Measurements from ENCODE around the gene PLEKHD1.

The PLEKHD1 gene

GRCh38 chr14:69519204-69520100 lies 34.9 kb downstream of the PLEKHD1 start:
- DNase-seq, result no peak

GRCh38 chr14:69522026-69522425 lies 37.5 kb downstream of the PLEKHD1 start:
- no peak for DNase-seq

- no peak for DNase-seq
These were observed 41.4 kb downstream of the PLEKHD1 start for GRCh38 chr14:69525896-69526295.

GRCh38 chr14:69527635-69528034 lies 43.1 kb downstream of the PLEKHD1 start:
- no peak for DNase-seq

- no peak for DNase-seq
These were observed 43.6 kb downstream of the PLEKHD1 start for GRCh38 chr14:69528143-69528542.

GRCh38 chr14:69528930-69529329 lies 44.4 kb downstream of the PLEKHD1 start:
- no peak for DNase-seq

GRCh38 chr14:69529563-69529962 lies 45.0 kb downstream of the PLEKHD1 start:
- DNase-seq, result no peak

GRCh38 chr14:69530095-69530494 lies 45.6 kb downstream of the PLEKHD1 start:
- DNase-seq, result no peak

- no peak for DNase-seq
These were observed 46.6 kb downstream of the PLEKHD1 start for GRCh38 chr14:69531135-69531534.

- DNase-seq, result no peak
These were observed 48.2 kb downstream of the PLEKHD1 start for GRCh38 chr14:69532561-69533340.

- no peak for DNase-seq
These were observed 50.8 kb downstream of the PLEKHD1 start for GRCh38 chr14:69535230-69535848.

GRCh38 chr14:69536971-69537370 lies 52.4 kb downstream of the PLEKHD1 start:
- DNase-seq, result no peak

GRCh38 chr14:69537900-69538299 lies 53.4 kb downstream of the PLEKHD1 start:
- DNase-seq, result no peak

- DNase-seq, result no peak
These were observed 54.2 kb downstream of the PLEKHD1 start for GRCh38 chr14:69538766-69539165.

- DNase-seq, result no peak
These were observed 55.3 kb downstream of the PLEKHD1 start for GRCh38 chr14:69539631-69540410.

- no peak for DNase-seq
These were observed 56.3 kb downstream of the PLEKHD1 start for GRCh38 chr14:69540654-69541335.

GRCh38 chr14:69542311-69542710 lies 57.8 kb downstream of the PLEKHD1 start:
- no peak for DNase-seq

GRCh38 chr14:69543341-69544115 lies 59.0 kb downstream of the PLEKHD1 start:
- peak; percentile 9 for DNase-seq

GRCh38 chr14:69547701-69548348 lies 63.3 kb downstream of the PLEKHD1 start:
- DNase-seq, result no peak

GRCh38 chr14:69548566-69548965 lies 64.0 kb downstream of the PLEKHD1 start:
- DNase-seq, result no peak

GRCh38 chr14:69551511-69551910 lies 67.0 kb downstream of the PLEKHD1 start:
- no peak for DNase-seq

All from activated effector memory CD4-positive, alpha-beta T cell treated with Interleukin-2 at 50 U/mL for 16 hours (primary cell).